HG03097 (cell line): Measurements from ENCODE around the gene CFAP54.
"Not testable (repeated sequence)": the region's sequence is repeated elsewhere in the genome, so short reads cannot be mapped to it uniquely, and the experiment has no call there.

ENCODE experiments used
- ATAC-seq: cut with Tn5 transposase; IDR thresholded peaks from one replicate; pipeline ENCODE4 v1.9.1; 2021; ENCODE audit not compliant: unreplicated experiment, low FRiP score

CFAP54 gene

DNA sequence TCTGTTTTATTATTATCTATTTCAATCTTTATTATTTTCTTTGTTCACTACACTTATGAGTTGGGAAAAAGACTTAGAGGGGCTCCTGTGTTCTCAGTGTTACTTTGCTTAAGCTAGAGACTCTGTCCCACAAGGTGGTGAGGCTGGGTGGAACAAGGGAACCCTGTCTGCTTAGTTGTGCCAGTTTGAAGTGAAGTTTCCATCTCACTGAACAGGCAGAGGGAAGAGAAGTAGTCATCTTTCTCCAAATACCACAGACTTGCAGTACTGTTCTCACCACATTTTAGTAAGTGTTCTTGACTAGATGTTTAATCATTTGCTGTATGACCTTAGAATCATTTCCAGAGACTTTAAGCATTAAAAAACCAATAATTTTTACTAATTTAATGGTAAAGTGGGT, 222.0 kb downstream of the CFAP54 start:
- no peak for ATAC-seq

DNA sequence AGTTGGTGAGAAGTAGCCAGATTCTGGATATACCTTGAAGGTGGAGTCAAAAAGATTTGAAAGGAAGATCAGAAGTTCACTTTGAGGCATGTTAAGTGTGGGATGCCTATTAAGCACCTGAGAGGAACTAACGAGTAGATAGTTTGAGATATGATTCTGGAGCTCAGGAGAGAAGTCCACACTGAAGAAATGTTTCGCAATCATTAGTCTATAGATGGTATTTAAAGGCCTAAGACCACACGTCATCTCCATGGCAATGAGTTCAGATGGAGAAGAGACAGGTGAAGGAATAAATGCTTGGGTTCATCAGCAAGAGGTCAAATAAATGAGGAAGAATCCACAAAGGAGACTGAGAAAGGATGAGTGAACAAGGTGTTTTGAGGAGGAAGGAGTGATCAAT, 224.8 kb downstream of the CFAP54 start:
- no peak for ATAC-seq

DNA sequence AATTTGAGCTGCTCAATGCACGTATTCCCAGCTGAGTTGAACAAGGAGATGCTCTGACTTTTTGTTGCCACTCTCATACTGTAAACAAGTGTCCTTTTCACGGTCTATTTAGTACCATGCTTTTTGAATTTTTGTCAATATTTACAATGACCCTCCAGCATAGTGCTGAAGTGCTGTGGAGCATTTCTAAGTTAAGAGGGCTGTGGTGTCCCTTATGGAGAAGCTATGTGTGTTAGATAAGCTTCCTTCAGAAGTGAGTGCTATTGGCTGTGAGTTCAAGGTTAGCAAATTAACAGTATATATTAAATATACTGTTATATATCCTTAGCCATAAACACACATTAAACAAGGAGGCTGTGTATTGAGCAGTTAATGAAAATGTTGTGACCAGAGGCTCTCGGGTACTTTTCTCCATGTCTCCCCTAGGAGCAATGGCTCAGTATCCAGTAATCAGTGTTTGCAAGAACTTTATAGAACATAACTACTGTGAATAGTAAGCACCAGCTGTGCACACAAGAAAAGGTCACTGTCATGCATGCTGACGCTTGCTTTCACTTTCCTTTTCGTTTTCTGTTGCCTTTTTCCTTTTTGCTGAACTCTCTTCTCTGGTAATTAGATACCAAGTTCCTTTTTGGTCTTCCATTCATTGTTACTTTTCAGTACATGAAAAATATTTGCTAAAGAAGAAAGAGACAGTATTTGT, 230.4 kb downstream of the CFAP54 start:
- ATAC-seq: peak; percentile 91

DNA sequence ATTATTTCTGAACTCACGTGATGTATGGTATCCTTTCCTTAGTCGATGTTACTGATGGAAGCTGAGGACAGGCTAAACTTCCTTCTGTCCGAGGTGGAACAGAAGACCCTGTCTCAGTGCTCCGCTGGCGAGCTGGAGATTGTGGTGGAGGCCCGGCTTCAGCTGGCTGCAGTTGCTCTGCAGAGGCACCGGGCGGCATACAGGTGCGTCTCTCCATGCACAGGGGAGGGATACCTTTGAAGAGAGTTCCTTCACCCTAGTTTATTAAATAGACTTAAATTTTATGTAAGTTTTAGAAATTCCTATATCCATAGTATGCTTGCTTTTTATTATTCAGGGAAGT, 231.0 kb downstream of the CFAP54 start:
- ATAC-seq: peak; percentile 78

DNA sequence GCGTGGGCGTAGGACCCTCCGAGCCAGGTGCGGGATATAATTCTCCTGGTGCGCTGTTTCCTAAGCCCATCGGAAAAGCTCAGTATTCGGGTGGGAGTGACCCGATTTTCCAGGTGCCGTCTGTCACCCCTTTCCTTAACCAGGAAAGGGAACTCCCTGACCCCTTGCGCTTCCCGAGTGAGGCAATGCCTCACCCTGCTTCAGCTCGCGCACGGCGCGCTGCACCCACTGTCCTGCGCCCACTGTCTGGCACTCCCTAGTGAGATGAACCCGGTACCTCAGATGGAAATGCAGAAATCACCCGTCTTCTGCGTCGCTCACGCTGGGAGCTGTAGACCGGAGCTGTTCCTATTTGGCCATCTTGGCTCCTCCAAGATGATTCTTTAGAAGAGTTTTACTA, 240.1 kb downstream of the CFAP54 start:
- ATAC-seq: not testable (repeated sequence)

GRCh38 chr12:96729886-96730285, 240.5 kb downstream of the CFAP54 start:
- no peak for ATAC-seq

- ATAC-seq: no peak
These were observed 254.2 kb downstream of the CFAP54 start for GRCh38 chr12:96743606-96744005.

- no peak for ATAC-seq
These were observed 260.6 kb downstream of the CFAP54 start for GRCh38 chr12:96749999-96750398.

- no peak for ATAC-seq
These were observed 262.2 kb downstream of the CFAP54 start for GRCh38 chr12:96751626-96752025.

- ATAC-seq: no peak
These were observed 262.8 kb downstream of the CFAP54 start for GRCh38 chr12:96752211-96752610.

GRCh38 chr12:96766232-96766631, 276.9 kb downstream of the CFAP54 start:
- no peak for ATAC-seq

GRCh38 chr12:96769400-96769799, 280.0 kb downstream of the CFAP54 start:
- ATAC-seq: no peak

- no peak for ATAC-seq
These were observed 281.1 kb downstream of the CFAP54 start for GRCh38 chr12:96770219-96771102.

DNA sequence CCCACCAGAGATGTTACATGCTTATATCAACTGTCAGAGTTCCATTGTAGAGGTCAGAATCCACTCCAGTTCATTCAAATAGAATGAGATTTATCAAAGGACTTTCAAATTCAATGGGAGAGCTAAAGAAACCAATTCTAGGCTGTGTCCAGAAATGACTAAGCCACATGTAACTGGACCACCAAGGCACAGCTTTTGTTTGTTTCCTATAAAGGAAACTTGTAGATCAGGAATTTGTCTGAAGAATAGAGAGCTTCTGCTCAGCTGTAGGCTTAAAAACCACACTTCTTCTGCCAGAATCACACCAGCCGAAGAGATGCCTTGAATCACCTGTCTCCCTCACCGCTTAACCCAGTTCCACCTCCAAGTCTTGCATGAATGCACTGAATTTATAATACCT, 283.7 kb downstream of the CFAP54 start:
- ATAC-seq: no peak

DNA sequence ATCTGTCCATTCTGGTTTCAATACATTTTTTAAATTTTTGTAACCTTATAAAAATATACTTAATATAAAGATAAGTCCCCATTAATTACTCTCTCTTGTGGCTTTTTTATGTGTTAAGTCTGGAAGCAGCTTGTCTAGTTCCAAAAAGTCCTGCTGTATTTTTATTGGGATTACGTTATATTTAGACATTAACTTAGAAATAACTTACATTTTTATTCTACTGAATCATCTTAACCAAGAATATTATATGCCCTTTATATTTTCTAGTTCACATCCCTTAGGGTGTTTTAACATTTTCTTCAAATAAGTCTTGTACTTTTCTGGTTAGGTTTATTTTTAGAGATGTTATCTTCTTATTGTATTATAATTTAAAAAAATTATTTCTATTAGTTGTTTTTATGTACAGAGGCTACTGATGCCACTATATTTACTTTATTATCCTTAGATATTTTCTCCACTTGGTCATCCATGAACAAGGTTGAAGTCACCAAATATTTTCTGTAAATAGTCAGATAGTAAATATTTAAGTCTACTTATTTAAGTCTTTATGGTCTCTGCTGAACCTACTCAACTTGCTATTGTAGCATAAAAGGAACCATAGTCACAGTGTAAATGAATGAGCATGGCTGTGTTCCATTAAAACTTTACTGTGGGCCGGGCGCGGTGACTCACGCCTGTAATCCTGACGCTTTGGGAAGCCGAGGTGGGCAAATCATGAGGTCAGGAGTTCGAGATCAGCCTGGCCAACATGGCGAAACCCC, 285.3 kb downstream of the CFAP54 start:
- no peak for ATAC-seq

GRCh38 chr12:96776908-96777307, 287.5 kb downstream of the CFAP54 start:
- ATAC-seq: no peak

DNA sequence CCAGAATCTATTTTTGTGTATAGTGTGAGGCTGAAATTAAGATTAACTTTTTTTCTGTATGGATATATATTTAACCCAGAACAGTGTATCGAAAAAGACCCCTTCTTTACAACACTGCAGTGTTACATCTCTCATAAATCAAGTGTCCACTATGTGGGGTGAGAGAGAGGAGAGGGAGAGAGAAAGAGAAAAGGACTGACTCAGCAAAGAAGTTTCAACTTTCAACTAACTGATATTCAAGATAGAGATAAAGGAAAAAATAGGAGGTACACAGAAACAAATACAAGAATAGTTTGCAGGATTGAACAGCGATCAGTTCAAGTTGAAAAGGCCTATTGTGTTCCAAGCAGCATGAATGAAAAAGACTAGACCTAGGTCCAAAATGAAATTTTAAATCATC, 291.0 kb downstream of the CFAP54 start:
- no peak for ATAC-seq

DNA sequence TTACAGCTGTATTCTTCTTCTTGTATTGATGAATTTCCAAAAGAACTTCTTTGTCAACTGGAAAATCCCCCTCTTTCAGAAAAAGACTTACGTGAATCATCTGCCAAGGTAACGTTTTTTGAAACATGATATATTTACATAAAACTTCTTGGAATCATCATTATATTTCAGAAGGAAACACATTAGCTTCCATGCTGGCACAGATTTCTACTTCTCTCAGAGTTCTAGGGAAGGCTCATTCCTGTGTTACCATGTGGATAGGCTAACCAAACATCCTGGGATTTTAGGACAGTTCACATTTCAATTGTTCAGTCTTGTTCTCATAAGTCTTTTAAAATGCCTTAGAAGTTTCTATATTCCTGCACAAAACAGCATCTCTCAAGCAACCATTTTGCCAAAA, 297.4 kb downstream of the CFAP54 start:
- ATAC-seq: no peak

- no peak for ATAC-seq
These were observed 314.6 kb downstream of the CFAP54 start for GRCh38 chr12:96803969-96804368.

GRCh38 chr12:96806272-96806671, 316.9 kb downstream of the CFAP54 start:
- ATAC-seq: no peak

DNA sequence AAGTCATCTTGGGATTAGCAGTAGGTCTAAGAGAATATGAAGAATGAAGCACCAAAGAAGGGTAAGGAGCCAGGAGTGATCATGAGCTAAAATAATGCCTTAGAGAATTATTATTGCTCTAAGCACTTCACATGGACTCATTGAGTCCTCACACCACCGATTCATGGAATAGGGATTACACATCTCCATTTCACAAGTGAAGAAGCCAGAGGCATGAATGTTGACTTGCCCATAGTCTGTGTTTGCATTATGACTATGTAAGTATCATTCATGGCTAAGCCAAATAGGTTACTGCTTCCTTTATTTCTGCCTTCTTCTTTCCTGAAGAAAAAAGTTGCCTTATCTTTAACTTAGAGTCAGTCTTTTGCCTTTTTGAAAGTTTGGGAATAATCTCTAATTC, 318.4 kb downstream of the CFAP54 start:
- no peak for ATAC-seq
